Body of pancreas (tissue), 4 donors: ENCODE data around the gene HDAC6.

Experiments
- CTCF ChIP-seq, 7 experiments: fragments of 450-650 bp in 4 of 7; fragments of 200-600 bp in 3 of 7; sonication (generic) in 3 of 7; IDR thresholded peaks; one replicate each; pipeline ENCODE4 v1.5.1; 2016 to 2019; ENCODE audit warnings: antibody characterized with exemption in 7 of 7
- POLR2A ChIP-seq, 3 donors: fragments of 450-650 bp; IDR thresholded peaks; one replicate each; pipeline ENCODE4 v1.6.1; 2016; ENCODE audit warnings: antibody characterized with exemption in 3 of 3, mild to moderate bottlenecking in 2 of 3

- TF ChIP-seq CTCF (IDR thresholded peaks at IDR 0.05) (no peak), POLR2A (IDR thresholded peaks at IDR 0.05) (no peak)
Measured at GRCh38 chrX:48831909-48832291, 30.0 kb downstream of the HDAC6 start.
